PC-9 (cell line): ENCODE results near the gene ELAC1.

Source experiments
- EZH2 ChIP-seq: fragments of 200-600 bp; sonication (generic); IDR thresholded peaks from 2 replicates; pipeline ENCODE4 v1.8.0; 2017; ENCODE audit warnings: antibody characterized with exemption, low read depth
- TF ChIP-seq, protein P1 (sequence below): fragments of 200-600 bp; sonication (generic); conservative IDR thresholded peaks from 2 replicates; pipeline ENCODE4 v1.6.1; 2017; ENCODE audit warnings: mixed run types, antibody characterized with exemption, mild to moderate bottlenecking, moderate library complexity

DNA sequence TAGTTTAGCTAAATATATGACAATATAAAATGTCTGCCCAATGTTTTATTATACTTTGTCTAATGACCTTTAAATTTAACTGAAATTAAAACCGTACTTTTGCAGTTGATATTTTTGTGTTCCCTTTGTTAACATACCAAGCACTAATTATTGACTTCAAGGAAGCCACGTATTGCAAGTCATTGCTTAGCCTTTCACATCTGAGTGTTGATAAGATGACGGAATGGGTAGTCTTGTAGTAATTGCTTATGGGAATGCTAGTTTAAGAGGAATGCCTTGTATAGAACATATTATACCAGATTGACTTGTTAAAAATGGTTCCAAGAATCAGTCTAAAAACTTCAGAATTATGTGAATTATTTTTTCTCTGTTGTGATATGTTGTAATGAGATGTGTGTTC, 14.0 kb upstream of the ELAC1 start:
- no peak for TF ChIP-seq EZH2
- TF ChIP-seq, protein P1, sequence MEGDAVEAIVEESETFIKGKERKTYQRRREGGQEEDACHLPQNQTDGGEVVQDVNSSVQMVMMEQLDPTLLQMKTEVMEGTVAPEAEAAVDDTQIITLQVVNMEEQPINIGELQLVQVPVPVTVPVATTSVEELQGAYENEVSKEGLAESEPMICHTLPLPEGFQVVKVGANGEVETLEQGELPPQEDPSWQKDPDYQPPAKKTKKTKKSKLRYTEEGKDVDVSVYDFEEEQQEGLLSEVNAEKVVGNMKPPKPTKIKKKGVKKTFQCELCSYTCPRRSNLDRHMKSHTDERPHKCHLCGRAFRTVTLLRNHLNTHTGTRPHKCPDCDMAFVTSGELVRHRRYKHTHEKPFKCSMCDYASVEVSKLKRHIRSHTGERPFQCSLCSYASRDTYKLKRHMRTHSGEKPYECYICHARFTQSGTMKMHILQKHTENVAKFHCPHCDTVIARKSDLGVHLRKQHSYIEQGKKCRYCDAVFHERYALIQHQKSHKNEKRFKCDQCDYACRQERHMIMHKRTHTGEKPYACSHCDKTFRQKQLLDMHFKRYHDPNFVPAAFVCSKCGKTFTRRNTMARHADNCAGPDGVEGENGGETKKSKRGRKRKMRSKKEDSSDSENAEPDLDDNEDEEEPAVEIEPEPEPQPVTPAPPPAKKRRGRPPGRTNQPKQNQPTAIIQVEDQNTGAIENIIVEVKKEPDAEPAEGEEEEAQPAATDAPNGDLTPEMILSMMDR, result no peak
